SU-DHL-6 (cell line): ENCODE results near the gene SEC14L5.
A peak's percentile ranks its signal among the peaks of the same experiment; 100 is the strongest.

Source experiments
- H2AFZ ChIP-seq: fragments of 200-600 bp; sonication (generic); 2 replicates; pipeline ENCODE4 v1.6.1; 2014; ENCODE audit warnings: low read depth, mild to moderate bottlenecking, moderate library complexity, mixed read lengths, antibody characterized with exemption, low read length; ENCODE audit not compliant: severe bottlenecking
- H3F3A ChIP-seq: fragments of 200-600 bp; shearing (Covaris generic); 2 replicates; pipeline ENCODE4 v1.6.0; 2016; ENCODE audit warnings: antibody characterized with exemption, mild to moderate bottlenecking; ENCODE audit not compliant: insufficient read depth
- H3K27ac ChIP-seq: fragments of 200-600 bp; sonication (generic); 2 replicates; pipeline ENCODE4 v1.5.1; 2016; ENCODE audit warnings: low read depth, mild to moderate bottlenecking, low read length, moderate library complexity, mixed read lengths
- H3K27me3 ChIP-seq: fragments of 200-600 bp; sonication (generic), shearing (Covaris generic); 2 replicates; pipeline ENCODE4 v1.6.0; 2014; ENCODE audit warnings: mild to moderate bottlenecking, low read length
- H3K36me3 ChIP-seq: fragments of 200-600 bp; sonication (generic); 2 replicates; pipeline ENCODE4 v1.6.1; 2014; ENCODE audit warnings: mild to moderate bottlenecking, low read length, mixed read lengths
- H3K4me2 ChIP-seq: fragments of 300-600, 200-600 bp; shearing (Covaris generic), sonication (generic); 2 replicates; pipeline ENCODE4 v1.6.0; 2014; ENCODE audit warnings: low read length, low read depth, mild to moderate bottlenecking; ENCODE audit not compliant: poor library complexity, severe bottlenecking
- H3K4me3 ChIP-seq: fragments of 200-600 bp; sonication (generic); 2 replicates; pipeline ENCODE4 v1.5.1; 2014; ENCODE audit warnings: antibody characterized with exemption, low read length, mild to moderate bottlenecking, mixed read lengths; ENCODE audit not compliant: insufficient read depth, poor library complexity, severe bottlenecking
- H3K79me2 ChIP-seq: fragments of 200-600 bp; sonication (generic); 2 replicates; pipeline ENCODE4 v1.6.1; 2014; ENCODE audit warnings: mild to moderate bottlenecking, low read length, moderate library complexity; ENCODE audit not compliant: insufficient read depth
- H3K9ac ChIP-seq: fragments of 200-600 bp; sonication (generic); 2 replicates; pipeline ENCODE4 v1.7.0; 2014; ENCODE audit warnings: mild to moderate bottlenecking, low read length
- H3K9me2 ChIP-seq: fragments of 200-600 bp; sonication (generic); replicated peaks from 2 replicates; pipeline ENCODE4 v1.6.1; 2014; ENCODE audit warnings: low read length; ENCODE audit not compliant: insufficient read depth
- H3K9me3 ChIP-seq: fragments of 200-600 bp; sonication (generic); 2 replicates; pipeline ENCODE4 v1.6.1; 2014; ENCODE audit warnings: low read length, mixed read lengths; ENCODE audit not compliant: insufficient read depth
- H4K20me1 ChIP-seq: fragments of 200-600 bp; sonication (generic); 2 replicates; pipeline ENCODE4 v1.6.1; 2014; ENCODE audit warnings: low read depth, mild to moderate bottlenecking, antibody characterized with exemption, low read length, moderate library complexity, mixed read lengths
- EZH2phosphoT487 ChIP-seq: fragments of 200-600 bp; sonication (generic), shearing (Covaris generic); conservative IDR thresholded peaks from 2 replicates; pipeline ENCODE4 v1.6.1; 2018; ENCODE audit warnings: mild to moderate bottlenecking, antibody characterized with exemption, low read length, moderate library complexity, mixed read lengths
- TF ChIP-seq, protein P1 (sequence below): fragments of 200-600 bp; sonication (generic); IDR thresholded peaks from one replicate; pipeline ENCODE4 v1.5.1; 2017; ENCODE audit warnings: antibody characterized with exemption, mild to moderate bottlenecking, low read length, moderate library complexity; ENCODE audit not compliant: insufficient read depth, poor library complexity, severe bottlenecking

The SEC14L5 gene

DNA sequence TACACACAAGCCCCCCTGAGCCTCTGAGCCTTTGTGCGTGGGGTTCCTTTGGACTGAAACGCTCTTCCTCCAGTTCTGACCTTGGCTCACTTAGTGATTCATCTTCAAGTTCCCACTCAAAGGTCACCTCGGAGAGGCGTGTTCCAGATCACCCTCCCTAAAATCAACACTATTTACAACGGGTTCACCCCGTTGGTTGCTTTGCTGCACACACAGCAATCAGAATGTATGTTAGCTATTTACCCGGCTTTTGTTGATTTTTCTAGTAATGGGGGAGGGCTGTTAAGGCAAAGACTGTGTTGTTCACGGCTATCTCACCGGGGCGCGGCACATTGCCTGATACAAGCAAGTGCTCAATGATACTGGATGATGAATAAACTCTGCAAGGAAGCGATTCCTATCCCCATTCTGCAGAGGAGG, 74.6 kb downstream of the SEC14L5 start:
- H3K9me2 ChIP-seq = no peaks in the 10 kb centered on the region
- peak overlapping the region; percentile 98 for H2AFZ ChIP-seq
- H3K4me3 ChIP-seq = peak overlapping the region; percentile 81
- peak overlapping the region; percentile 97 for H3K4me2 ChIP-seq
- no peaks in the 10 kb centered on the region for H3K79me2 ChIP-seq
- H3K9me3 ChIP-seq = no peaks in the 10 kb centered on the region
- TF ChIP-seq, protein P1, sequence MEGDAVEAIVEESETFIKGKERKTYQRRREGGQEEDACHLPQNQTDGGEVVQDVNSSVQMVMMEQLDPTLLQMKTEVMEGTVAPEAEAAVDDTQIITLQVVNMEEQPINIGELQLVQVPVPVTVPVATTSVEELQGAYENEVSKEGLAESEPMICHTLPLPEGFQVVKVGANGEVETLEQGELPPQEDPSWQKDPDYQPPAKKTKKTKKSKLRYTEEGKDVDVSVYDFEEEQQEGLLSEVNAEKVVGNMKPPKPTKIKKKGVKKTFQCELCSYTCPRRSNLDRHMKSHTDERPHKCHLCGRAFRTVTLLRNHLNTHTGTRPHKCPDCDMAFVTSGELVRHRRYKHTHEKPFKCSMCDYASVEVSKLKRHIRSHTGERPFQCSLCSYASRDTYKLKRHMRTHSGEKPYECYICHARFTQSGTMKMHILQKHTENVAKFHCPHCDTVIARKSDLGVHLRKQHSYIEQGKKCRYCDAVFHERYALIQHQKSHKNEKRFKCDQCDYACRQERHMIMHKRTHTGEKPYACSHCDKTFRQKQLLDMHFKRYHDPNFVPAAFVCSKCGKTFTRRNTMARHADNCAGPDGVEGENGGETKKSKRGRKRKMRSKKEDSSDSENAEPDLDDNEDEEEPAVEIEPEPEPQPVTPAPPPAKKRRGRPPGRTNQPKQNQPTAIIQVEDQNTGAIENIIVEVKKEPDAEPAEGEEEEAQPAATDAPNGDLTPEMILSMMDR = no peak
- TF ChIP-seq EZH2phosphoT487 = no peak
- H3F3A ChIP-seq = no peaks in the 10 kb centered on the region
- no peak overlapping the region for H3K27ac ChIP-seq
- H4K20me1 ChIP-seq = no peaks in the 10 kb centered on the region
- H3K36me3 ChIP-seq = no peaks in the 10 kb centered on the region
- H3K9ac ChIP-seq = peak overlapping the region; percentile 68
- H3K27me3 ChIP-seq = no peaks in the 10 kb centered on the region

DNA sequence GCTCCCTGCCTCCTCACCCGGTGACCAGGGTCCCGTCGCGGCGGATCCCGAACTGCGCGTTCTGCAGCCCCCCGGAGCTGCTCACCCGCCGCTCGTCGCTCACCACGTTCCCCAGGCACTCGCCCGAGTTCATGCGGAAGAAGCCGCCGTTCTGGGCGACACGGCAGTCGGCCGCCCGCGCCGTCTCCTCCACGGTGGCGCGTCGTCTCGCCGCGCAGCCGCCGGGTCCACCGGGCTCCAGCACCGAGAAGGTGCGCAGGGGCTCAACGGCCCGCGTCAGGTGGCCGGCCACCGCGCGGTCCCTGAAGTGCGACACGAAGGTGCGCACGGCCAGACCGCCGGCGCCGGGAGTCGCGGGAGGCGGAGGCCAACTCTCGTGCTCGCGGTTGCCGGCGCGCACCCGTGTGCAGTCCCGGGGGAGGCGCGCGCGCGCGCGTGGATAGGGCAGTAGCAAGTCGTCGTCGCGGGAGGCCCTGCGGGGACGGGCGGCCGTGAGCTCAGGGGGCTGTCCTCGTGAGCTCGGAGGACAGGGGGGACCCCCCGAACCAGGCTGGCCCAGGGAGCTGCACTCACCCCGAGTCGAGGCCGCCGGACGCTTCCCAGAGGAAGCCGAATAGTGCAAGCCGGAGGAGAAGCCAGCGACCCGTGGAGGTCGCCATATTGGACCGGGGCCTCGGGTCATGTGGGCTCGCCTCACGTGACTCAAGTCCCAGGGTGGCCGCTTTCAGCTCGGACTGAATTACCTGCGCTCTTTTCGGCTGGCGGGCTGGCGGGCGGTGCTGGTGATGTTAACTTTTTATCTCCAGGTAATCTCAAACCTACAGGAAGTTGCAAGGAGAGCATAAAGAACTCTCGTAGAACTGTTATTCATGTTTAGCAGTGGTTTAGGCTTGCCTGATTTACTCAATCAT, 75.4 kb downstream of the SEC14L5 start, which contains the start of gene NAGPA:
TSS of gene NAGPA (minus strand) at position 680 of the 911 bp plus-strand sequence. CDS start at position 659, 21 bp downstream.
- no peak within 1 kb of the TSS for H3K27ac ChIP-seq
- no peaks in the 10 kb centered on the region for H3F3A ChIP-seq
- no peaks in the 10 kb centered on the region for H3K36me3 ChIP-seq
- TF ChIP-seq, protein P1 = no peak
- no peak for TF ChIP-seq EZH2phosphoT487
- no peaks in the 10 kb centered on the region for H4K20me1 ChIP-seq
- peak within 1 kb of the TSS; percentile 98 for H2AFZ ChIP-seq
- H3K27me3 ChIP-seq = no peaks in the 10 kb centered on the region
- H3K9me2 ChIP-seq = no peaks in the 10 kb centered on the region
- no peaks in the 10 kb centered on the region for H3K79me2 ChIP-seq
- peak within 1 kb of the TSS; percentile 68 for H3K9ac ChIP-seq
- H3K4me3 ChIP-seq = peak within 1 kb of the TSS; percentile 81
- no peaks in the 10 kb centered on the region for H3K9me3 ChIP-seq
- H3K4me2 ChIP-seq = peak within 1 kb of the TSS; percentile 97

DNA sequence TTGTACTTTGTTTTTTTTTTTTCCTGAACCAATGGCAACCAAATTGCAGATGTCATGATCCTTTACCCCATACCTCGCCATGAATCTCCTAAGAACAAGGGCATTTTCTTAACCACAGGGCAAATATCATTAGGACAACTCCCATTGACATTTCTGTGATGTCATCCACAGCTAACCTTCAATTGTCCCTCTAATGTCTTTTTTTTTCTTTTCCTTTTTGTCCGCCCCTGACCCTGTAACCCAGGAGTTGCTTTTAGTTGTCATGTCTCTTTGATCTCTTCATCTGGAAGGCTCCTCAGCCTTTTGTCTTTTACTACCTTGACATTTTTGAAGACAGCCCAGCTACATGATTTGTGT, 76.0 kb downstream of the SEC14L5 start:
- Histone ChIP-seq H3K9me2 (no peaks in the 10 kb centered on the region), H3K4me3 (peak overlapping the region; percentile 81), H4K20me1 (no peaks in the 10 kb centered on the region), H3K9ac (peak overlapping the region; percentile 68), H2AFZ (peak overlapping the region; percentile 98), H3F3A (no peaks in the 10 kb centered on the region), H3K9me3 (no peaks in the 10 kb centered on the region), H3K79me2 (no peaks in the 10 kb centered on the region), H3K27ac (no peak overlapping the region), H3K4me2 (peak overlapping the region; percentile 97), H3K36me3 (no peaks in the 10 kb centered on the region), H3K27me3 (no peaks in the 10 kb centered on the region)
- TF ChIP-seq, protein P1 = no peak
- no peak for TF ChIP-seq EZH2phosphoT487
